ENCODE data around the gene ARHGAP26. TPM values are rescaled to one million over a fixed set of nuclear protein-coding genes. Genes with fewer than 3 reads are reported as not detected.

The ARHGAP26 gene
- total and polyA plus RNA-seq, 2 experiments from 2014 or later, result 9.5 to 16.8 TPM

GRCh38 chr5:143173139-143173889 is 403.1 kb downstream of the ARHGAP26 start:
- DNase-seq (ENCODE audit: low spot score), result peak; percentile 37
- Histone ChIP-seq H3K27me3 (ENCODE audit: insufficient read depth) (no peaks in the 10 kb centered on the region), H2AFZ (no peak overlapping the region), H3K4me1 (ENCODE audit: insufficient read depth) (peaks cover 22% of the 10 kb centered on the region; the same call in 1 of the 2 replicates), H3K27ac (ENCODE audit: low read depth) (peak overlapping the region; percentile 58; the same call in 1 of the 2 replicates), H3K9me2 (ENCODE audit: insufficient read depth) (peaks cover 9% of the 10 kb centered on the region; the same call in 1 of the 2 replicates), H3K36me3 (ENCODE audit: insufficient read depth) (no peaks in the 10 kb centered on the region), H3K4me2 (peak overlapping the region; percentile 57), H3K4me3 (no peak overlapping the region), H3F3A (replicated peaks; ENCODE audit: low read depth) (no peaks in the 10 kb centered on the region), H4K20me1 (replicated peaks; ENCODE audit: insufficient read depth) (no peaks in the 10 kb centered on the region), H3K79me2 (replicated peaks; ENCODE audit: insufficient read depth) (no peaks in the 10 kb centered on the region)
- H3K4me3 Mint-ChIP-seq, result no peak overlapping the region
- no peaks in the 10 kb centered on the region for H3K36me3 Mint-ChIP-seq (ENCODE audit: low read depth)
- TF ChIP-seq CREB1 (CRISPR knock-in tag; IDR thresholded peaks at IDR 0.05; ENCODE audit: low read depth) (no peak), REST (IDR thresholded peaks at IDR 0.05; ENCODE audit: unreplicated experiment) (no peak), JUNB (IDR thresholded peaks at IDR 0.05; ENCODE audit: unreplicated experiment) (no peak), STAT1 (IDR thresholded peaks at IDR 0.05; ENCODE audit: unreplicated experiment) (no peak), ZNF331 (CRISPR knock-in tag; IDR thresholded peaks at IDR 0.05; ENCODE audit: low read depth) (no peak)
- ATAC-seq, result peak; percentile 77
- no peaks in the 10 kb centered on the region for H3K9me3 Mint-ChIP-seq
- H3K27me3 Mint-ChIP-seq (ENCODE audit: insufficient read depth, low read depth, poor library complexity), result no peaks in the 10 kb centered on the region
- H3K27ac Mint-ChIP-seq, result peak overlapping the region; percentile 9; the same call in 1 of the 2 replicates
- H3K4me1 Mint-ChIP-seq, result peaks cover 38% of the 10 kb centered on the region

- peaks cover 19% of the 10 kb centered on the region; the same call in 1 of the 2 replicates for H3K4me1 ChIP-seq (ENCODE audit: insufficient read depth)
- H3K27ac Mint-ChIP-seq, result peak overlapping the region; percentile 46; the same call in 1 of the 2 replicates
- H3K4me3 Mint-ChIP-seq, result no peak overlapping the region
- H3K79me2 ChIP-seq (replicated peaks; ENCODE audit: insufficient read depth), result no peaks in the 10 kb centered on the region
- no peaks in the 10 kb centered on the region for H3K36me3 ChIP-seq (ENCODE audit: insufficient read depth)
- no peaks in the 10 kb centered on the region for H4K20me1 ChIP-seq (replicated peaks; ENCODE audit: insufficient read depth)
- H3K27ac ChIP-seq (ENCODE audit: low read depth), result no peak overlapping the region
- no peaks in the 10 kb centered on the region for H3K36me3 Mint-ChIP-seq (ENCODE audit: low read depth)
- H3F3A ChIP-seq (replicated peaks; ENCODE audit: low read depth), result no peaks in the 10 kb centered on the region
- peaks cover 9% of the 10 kb centered on the region; the same call in 1 of the 2 replicates for H3K9me2 ChIP-seq (ENCODE audit: insufficient read depth)
- no peaks in the 10 kb centered on the region for H3K27me3 ChIP-seq (ENCODE audit: insufficient read depth)
- peaks cover 32% of the 10 kb centered on the region for H3K4me1 Mint-ChIP-seq
- ATAC-seq, result no peak
- no peak overlapping the region for H3K4me2 ChIP-seq
- no peak overlapping the region for H3K4me3 ChIP-seq
- no peaks in the 10 kb centered on the region for H3K27me3 Mint-ChIP-seq (ENCODE audit: insufficient read depth, low read depth, poor library complexity)
- no peak for DNase-seq (ENCODE audit: low spot score)
- no peak overlapping the region for H2AFZ ChIP-seq
- no peaks in the 10 kb centered on the region for H3K9me3 Mint-ChIP-seq
- no peak for TF ChIP-seq STAT1 (IDR thresholded peaks at IDR 0.05; ENCODE audit: unreplicated experiment)
- no peak for TF ChIP-seq CTCF (conservative IDR thresholded peaks at IDR 0.05; ENCODE audit: low read depth in 2 of 2)
- no peak for TF ChIP-seq EZH2 (IDR thresholded peaks at IDR 0.05; ENCODE audit: low read depth, unreplicated experiment)
- no peak for TF ChIP-seq ZNF331 (CRISPR knock-in tag; IDR thresholded peaks at IDR 0.05; ENCODE audit: low read depth)
- no peak for TF ChIP-seq EZH2phosphoT487 (IDR thresholded peaks at IDR 0.05; ENCODE audit: unreplicated experiment)
- TF ChIP-seq NANOG (IDR thresholded peaks at IDR 0.05; ENCODE audit: borderline replicate concordance), result no peak
Measured at GRCh38 chr5:143174714-143175398, 404.7 kb downstream of the ARHGAP26 start.

All from GM23338 (cell line).